Endothelial cell (in vitro differentiated cells): ENCODE measurements around the gene ARHGEF4. TPM values are rescaled to one million over a fixed set of nuclear protein-coding genes. Genes with fewer than 3 reads are reported as not detected.
"Not testable (repeated sequence)": the region's sequence is repeated elsewhere in the genome, so short reads cannot be mapped to it uniquely, and the experiment has no call there.

Source experiments
- DNase-seq: peaks from one replicate; pipeline ENCODE4 v3.0.0; 2021; ENCODE audit warnings: low spot score
- H3K27ac Mint-ChIP-seq: one replicate; pipeline ENCODE4 v1.8.0; 2021; ENCODE audit warnings: mixed read lengths, inconsistent platforms; ENCODE audit not compliant: unreplicated experiment
- H3K27me3 Mint-ChIP-seq: one replicate; pipeline ENCODE4 v1.8.0; 2021; ENCODE audit warnings: mild to moderate bottlenecking, moderate library complexity, mixed read lengths, inconsistent platforms; ENCODE audit not compliant: unreplicated experiment
- H3K36me3 Mint-ChIP-seq: one replicate; pipeline ENCODE4 v1.8.0; 2021; ENCODE audit warnings: mild to moderate bottlenecking, low read depth, mixed read lengths, inconsistent platforms; ENCODE audit not compliant: unreplicated experiment
- H3K4me1 Mint-ChIP-seq: one replicate; pipeline ENCODE4 v1.8.0; 2021; ENCODE audit warnings: mild to moderate bottlenecking, mixed read lengths, inconsistent platforms; ENCODE audit not compliant: unreplicated experiment
- H3K4me3 Mint-ChIP-seq: one replicate; pipeline ENCODE4 v1.8.0; 2021; ENCODE audit warnings: mild to moderate bottlenecking, mixed read lengths, inconsistent platforms; ENCODE audit not compliant: unreplicated experiment
- H3K9me3 Mint-ChIP-seq: one replicate; pipeline ENCODE4 v1.8.0; 2021; ENCODE audit warnings: mixed read lengths, inconsistent platforms; ENCODE audit not compliant: unreplicated experiment
- CTCF ChIP-seq: fragments of 200-600 bp; sonication (generic); IDR thresholded peaks from one replicate; pipeline ENCODE4 v1.5.0; 2021; ENCODE audit warnings: antibody characterized with exemption; ENCODE audit not compliant: unreplicated experiment
- total RNA-seq: library from RNA; stranded (reverse); fragmentation: NEBNext Ultra II Directional; extraction: Animal tissue kit (Norgen Biotek cat#: 25700); gene quantifications from one replicate; pipeline ENCODE4 v1.2.1, GENCODE V29; 2021; ENCODE audit not compliant: unreplicated experiment

The ARHGEF4 gene
- total RNA-seq, 1 donor from 2014 or later = 10.3 TPM

DNA sequence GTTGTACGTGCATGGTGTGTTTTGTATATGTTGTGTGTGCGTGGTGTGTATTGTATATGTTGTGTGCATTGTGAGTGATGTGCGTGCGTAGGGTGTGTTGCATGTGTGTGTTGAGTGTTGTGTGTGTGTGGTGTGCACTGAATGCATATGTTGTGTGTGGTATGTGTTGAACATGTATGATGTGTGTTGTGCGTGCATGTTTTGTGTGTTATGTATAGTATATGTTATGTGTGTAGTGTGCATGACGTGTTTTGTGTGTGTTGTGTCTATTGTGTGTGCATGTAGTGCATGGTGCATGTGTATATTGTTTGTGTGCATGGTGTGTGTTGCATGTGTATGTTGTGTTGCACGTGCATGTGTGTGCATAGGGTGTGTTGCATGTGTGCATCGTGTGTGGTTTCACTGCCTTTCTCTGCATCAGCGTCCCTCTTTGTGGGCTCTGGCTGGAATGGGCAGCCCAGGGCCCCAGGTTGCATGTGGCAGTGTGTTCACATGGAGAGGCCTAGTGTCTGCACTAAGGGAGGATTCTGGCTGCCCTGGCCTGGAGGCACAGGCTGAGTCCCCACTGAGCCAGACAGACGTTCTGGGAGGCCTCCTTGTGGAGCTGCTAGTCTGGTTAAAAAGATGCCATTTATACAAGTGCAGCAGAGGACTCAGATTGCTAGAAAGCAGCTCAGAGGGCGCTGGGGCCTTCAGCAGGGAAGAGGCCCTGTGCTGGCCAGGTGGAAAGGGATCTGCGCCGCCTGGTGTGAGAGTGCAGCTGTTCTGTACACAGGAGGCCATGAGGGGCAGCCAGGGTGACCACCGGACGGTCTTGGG is 149.3 kb downstream of the ARHGEF4 start:
- peaks cover 23% of the 10 kb centered on the region for H3K4me1 Mint-ChIP-seq
- TF ChIP-seq CTCF = no peak
- H3K27ac Mint-ChIP-seq = peak overlapping the region; percentile 54
- DNase-seq = no peak
- peak overlapping the region; percentile 43 for H3K4me3 Mint-ChIP-seq
- peaks cover 18% of the 10 kb centered on the region for H3K36me3 Mint-ChIP-seq
- H3K27me3 Mint-ChIP-seq = peaks cover 3% of the 10 kb centered on the region
- H3K9me3 Mint-ChIP-seq = peaks cover 9% of the 10 kb centered on the region

DNA sequence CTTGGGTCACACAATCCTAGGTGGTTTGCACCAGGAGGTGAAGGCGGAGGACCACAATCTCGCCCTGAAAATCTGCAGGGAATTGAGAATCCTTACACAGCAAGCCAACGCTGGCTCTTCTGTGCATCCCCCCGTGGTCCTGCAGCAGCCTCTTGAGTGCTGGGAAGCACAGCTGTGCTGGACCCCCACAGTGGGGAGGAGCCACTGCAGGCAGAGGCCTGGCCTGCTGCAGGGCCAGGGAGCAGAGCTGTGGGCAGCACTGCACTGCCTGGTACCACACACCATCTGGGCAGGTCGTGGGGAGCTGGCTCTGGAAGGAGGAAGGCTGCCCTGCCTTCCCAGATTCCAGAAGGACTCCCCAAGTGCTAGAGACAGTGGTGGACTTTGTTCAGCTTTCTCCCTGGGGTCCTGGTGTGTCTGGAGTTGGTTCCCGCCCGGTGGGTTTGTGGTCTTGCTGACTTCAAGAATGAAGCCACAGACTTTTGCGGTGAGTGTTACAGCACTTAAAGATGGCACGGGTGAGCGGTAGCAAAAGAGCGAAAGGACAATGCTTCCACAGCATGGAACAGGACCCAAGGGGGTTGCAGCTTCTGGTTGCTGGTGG is 150.3 kb downstream of the ARHGEF4 start:
- peaks cover 19% of the 10 kb centered on the region for H3K36me3 Mint-ChIP-seq
- H3K9me3 Mint-ChIP-seq = peaks cover 10% of the 10 kb centered on the region
- DNase-seq = no peak
- TF ChIP-seq CTCF = no peak
- no peak overlapping the region for H3K27ac Mint-ChIP-seq
- H3K4me1 Mint-ChIP-seq = peaks cover 23% of the 10 kb centered on the region
- H3K4me3 Mint-ChIP-seq = no peak overlapping the region
- H3K27me3 Mint-ChIP-seq = peaks cover 3% of the 10 kb centered on the region

GRCh38 chr2:130987519-130988425 is 151.1 kb downstream of the ARHGEF4 start:
- no peak overlapping the region for H3K27ac Mint-ChIP-seq
- H3K9me3 Mint-ChIP-seq = peaks cover 10% of the 10 kb centered on the region
- H3K4me3 Mint-ChIP-seq = no peak overlapping the region
- peaks cover 23% of the 10 kb centered on the region for H3K4me1 Mint-ChIP-seq
- peaks cover 3% of the 10 kb centered on the region for H3K27me3 Mint-ChIP-seq
- H3K36me3 Mint-ChIP-seq = peaks cover 19% of the 10 kb centered on the region
- no peak for TF ChIP-seq CTCF
- no peak for DNase-seq

DNA sequence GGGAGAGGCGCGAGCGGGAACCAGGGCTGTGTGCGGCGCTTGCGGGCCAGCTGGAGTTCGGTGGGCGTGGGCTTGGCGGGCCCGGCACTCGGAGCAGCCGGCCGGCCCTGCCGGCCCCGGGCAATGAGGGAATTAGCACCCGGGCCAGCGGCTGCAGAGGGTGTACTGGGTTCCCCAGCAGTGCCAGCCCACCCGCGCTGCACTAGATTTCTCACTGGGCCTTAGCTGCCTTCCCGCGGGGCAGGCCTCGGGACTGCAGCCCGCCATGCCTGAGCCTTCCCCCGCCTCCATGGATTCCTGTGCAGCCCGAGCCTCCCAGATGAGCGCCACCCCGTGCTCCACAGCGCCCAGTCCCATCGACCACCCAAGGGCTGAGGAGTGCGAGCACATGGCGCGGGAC is 154.7 kb downstream of the ARHGEF4 start:
- not testable (repeated sequence) for H3K9me3 Mint-ChIP-seq, DNase-seq, H3K4me3 Mint-ChIP-seq, H3K36me3 Mint-ChIP-seq, H3K27ac Mint-ChIP-seq, H3K27me3 Mint-ChIP-seq
- H3K4me1 Mint-ChIP-seq = peaks cover 17% of the 10 kb centered on the region

GRCh38 chr2:130992003-130992402 is 155.3 kb downstream of the ARHGEF4 start:
- not testable (repeated sequence) for DNase-seq, H3K27ac Mint-ChIP-seq, H3K9me3 Mint-ChIP-seq, H3K27me3 Mint-ChIP-seq, H3K36me3 Mint-ChIP-seq
- Mint-ChIP-seq H3K4me3 (peak overlapping the region; percentile 56), H3K4me1 (peaks cover 16% of the 10 kb centered on the region)
